IMR-90 (cell line): ENCODE measurements around the gene FCSK. TPM values are rescaled to one million over a fixed set of nuclear protein-coding genes. Genes with fewer than 3 reads are reported as not detected.
A peak's percentile ranks its signal among the peaks of the same experiment; 100 is the strongest.

ENCODE experiments used
- ATAC-seq: fragments of 200-7000 bp; cut with Tn5 transposase; 2 replicates; pipeline ENCODE4 v1.9.1; 2020; ENCODE audit warnings: low read depth, mild to moderate bottlenecking, moderate library complexity
- BruUV-seq: library from RNA; stranded (reverse); fragments of 400-500 nt; replicated peaks from 2 replicates; lab custom pipeline; 2021; lab: Mats Ljungman, UMichigan
- CTCF ChIA-PET: fragments of 300-600 bp; formaldehyde crosslinking; extraction: SDS; loops from one replicate; lab custom pipeline; 2021; ENCODE audit warnings: antibody characterized with exemption; lab: Yijun Ruan, JAX
- POLR2A ChIA-PET: fragments of 300-600 bp; sonication (Branson Sonifier 250); formaldehyde crosslinking; loops from one replicate; lab custom pipeline; 2022; ENCODE audit warnings: antibody characterized with exemption; ENCODE audit not compliant: unreplicated experiment; lab: Charles Lee
- DNase-seq: peaks from one replicate; pipeline ENCODE4 v3.0.0; 2013
- H2AFZ ChIP-seq: replicated peaks from 2 replicates; pipeline ENCODE3; 2013; ENCODE audit warnings: low read length, mild to moderate bottlenecking; ENCODE audit not compliant: poor library complexity
- H2AK5ac ChIP-seq: 2 replicates; pipeline ENCODE4 v1.6.1; 2013; ENCODE audit warnings: low read depth, low read length, inconsistent platforms
- H2AK9ac ChIP-seq: replicated peaks from 2 replicates; pipeline ENCODE3; 2013; ENCODE audit warnings: mild to moderate bottlenecking, low read depth, low read length, moderate library complexity; ENCODE audit not compliant: poor library complexity
- H2BK120ac ChIP-seq: 2 replicates; pipeline ENCODE4 v1.6.1; 2013; ENCODE audit warnings: low read depth, low read length, inconsistent platforms
- H2BK15ac ChIP-seq: 3 replicates; pipeline ENCODE4 v1.6.1; 2013; ENCODE audit warnings: low read depth, low read length, inconsistent platforms
- H2BK20ac ChIP-seq: 2 replicates; pipeline ENCODE4 v1.6.1; 2013; ENCODE audit warnings: low read depth, mild to moderate bottlenecking, inconsistent platforms, low read length, moderate library complexity
- H2BK5ac ChIP-seq: 2 replicates; pipeline ENCODE4 v1.6.1; 2013; ENCODE audit warnings: mild to moderate bottlenecking, low read depth, low read length, inconsistent platforms; ENCODE audit not compliant: poor library complexity, severe bottlenecking
- H3K14ac ChIP-seq: replicated peaks from 2 replicates; pipeline ENCODE4 v1.6.1; 2013; ENCODE audit warnings: low read depth, low read length, inconsistent platforms
- H3K18ac ChIP-seq: 2 replicates; pipeline ENCODE4 v1.6.1; 2013; ENCODE audit warnings: low read depth, low read length, control low read depth
- H3K23ac ChIP-seq: 2 replicates; pipeline ENCODE4 v1.6.1; 2013; ENCODE audit warnings: low read depth, low read length, inconsistent platforms
- H3K27ac ChIP-seq: 2 replicates; pipeline ENCODE4 v1.5.1; 2013; ENCODE audit warnings: mild to moderate bottlenecking, control low read depth, low read length; ENCODE audit not compliant: insufficient read depth
- H3K27me3 ChIP-seq: 2 replicates; pipeline ENCODE4 v1.6.1; 2013; ENCODE audit warnings: low read length; ENCODE audit not compliant: control insufficient read depth, insufficient read depth
- H3K36me3 ChIP-seq: 2 replicates; pipeline ENCODE4 v1.6.1; 2013; ENCODE audit warnings: low read length, mixed read lengths; ENCODE audit not compliant: control insufficient read depth, insufficient read depth
- H3K4ac ChIP-seq: 2 replicates; pipeline ENCODE4 v1.6.1; 2013; ENCODE audit warnings: low read depth, low read length, inconsistent platforms
- H3K4me1 ChIP-seq: 2 replicates; pipeline ENCODE4 v1.6.1; 2013; ENCODE audit warnings: low read length, mixed read lengths; ENCODE audit not compliant: control insufficient read depth, insufficient read depth
- H3K4me2 ChIP-seq: 2 replicates; pipeline ENCODE4 v1.6.1; 2013; ENCODE audit warnings: low read depth, mild to moderate bottlenecking, control low read depth, low read length, moderate library complexity
- H3K4me3 ChIP-seq: 2 replicates; pipeline ENCODE4 v1.5.1; 2013; ENCODE audit warnings: low read depth, mild to moderate bottlenecking, control low read depth, low read length, moderate library complexity; ENCODE audit not compliant: insufficient read depth
- H3K56ac ChIP-seq: 2 replicates; pipeline ENCODE4 v1.6.1; 2013; ENCODE audit warnings: low read length, inconsistent platforms; ENCODE audit not compliant: insufficient read depth; ENCODE audit errors: extremely low read depth
- H3K79me1 ChIP-seq, 2 experiments: 2 replicates each; pipeline ENCODE4 v1.6.1; 2013; ENCODE audit warnings: low read length in 2 of 2, inconsistent platforms in 1 of 2, low read depth in 1 of 2
- H3K9ac ChIP-seq: 2 replicates; pipeline ENCODE4 v1.6.1; 2013; ENCODE audit warnings: low read depth, low read length, control low read depth
- H3K9me1 ChIP-seq: 2 replicates; pipeline ENCODE4 v1.6.1; 2013; ENCODE audit warnings: low read length, inconsistent platforms; ENCODE audit not compliant: insufficient read depth
- H3K9me3 ChIP-seq: 2 replicates; pipeline ENCODE4 v1.6.1; 2013; ENCODE audit warnings: low read length; ENCODE audit not compliant: control insufficient read depth, insufficient read depth
- H4K20me1 ChIP-seq: 2 replicates; pipeline ENCODE4 v1.6.1; 2013; ENCODE audit warnings: low read length, inconsistent platforms; ENCODE audit not compliant: insufficient read depth
- H4K5ac ChIP-seq: 2 replicates; pipeline ENCODE4 v1.6.1; 2013; ENCODE audit warnings: mild to moderate bottlenecking, low read depth, low read length, control low read depth
- H4K8ac ChIP-seq, 2 experiments: 2 replicates each; pipeline ENCODE4 v1.6.1; 2013; ENCODE audit warnings: low read depth in 2 of 2, low read length in 2 of 2, control low read depth in 1 of 2, inconsistent platforms in 1 of 2
- H4K91ac ChIP-seq: 2 replicates; pipeline ENCODE4 v1.6.1; 2013; ENCODE audit warnings: low read depth, low read length, inconsistent platforms; ENCODE audit not compliant: insufficient read depth
- BHLHE40 ChIP-seq: fragments of 150-350 bp; IDR thresholded peaks from 2 replicates; pipeline ENCODE4 v1.6.1; 2016; ENCODE audit warnings: mild to moderate bottlenecking, low read depth, low read length
- MAFK ChIP-seq: IDR thresholded peaks from 2 replicates; pipeline ENCODE4 v1.6.1; 2012; ENCODE audit warnings: low read depth, low read length, improper control_type of control experiment
- MAZ ChIP-seq: IDR thresholded peaks from 2 replicates; pipeline ENCODE4 v1.6.1; 2012; ENCODE audit warnings: low read depth, mild to moderate bottlenecking, low read length, improper control_type of control experiment, moderate library complexity, borderline replicate concordance
- MXI1 ChIP-seq: IDR thresholded peaks from 2 replicates; pipeline ENCODE4 v1.6.1; 2012; ENCODE audit warnings: low read depth, mild to moderate bottlenecking, low read length, moderate library complexity, borderline replicate concordance
- NFE2L2 ChIP-seq: fragments of 150-350 bp; IDR thresholded peaks from 2 replicates; pipeline ENCODE4 v1.6.1; 2016; ENCODE audit warnings: low read depth, mild to moderate bottlenecking, low read length
- POLR2A ChIP-seq: IDR thresholded peaks from 2 replicates; pipeline ENCODE4 v1.6.1; 2012; ENCODE audit warnings: mild to moderate bottlenecking, low read depth, low read length
- RFX5 ChIP-seq: IDR thresholded peaks from 2 replicates; pipeline ENCODE4 v1.8.0; 2012; ENCODE audit warnings: low read depth, mild to moderate bottlenecking, low read length, moderate library complexity
- SMC3 ChIP-seq: fragments of 150-350 bp; IDR thresholded peaks from 2 replicates; pipeline ENCODE4 v1.6.1; 2016; ENCODE audit warnings: low read depth, mild to moderate bottlenecking, antibody characterized with exemption, low read length, moderate library complexity
- WGBS, 2 experiments: methylation state at CpG; one replicate each; pipeline versions ENCODE4 v1.1.5 to v1.1.7; 2013; ENCODE audit warnings: missing lambda C conversion rate in 2 of 2; ENCODE audit not compliant: insufficient read length in 1 of 2; ENCODE audit errors: extremely low coverage in 2 of 2; 5-methylcytosine and 5-hydroxymethylcytosine counted together
- dilution Hi-C: fragments of 300-500 bp; cut with HindIII; formaldehyde crosslinking; loops from one replicate; pipeline ENCODE4 v1.14.3; 2018; ENCODE audit warnings: low sequenced_read_pairs; ENCODE audit not compliant: unreplicated experiment
- in situ Hi-C: fragments of 300-500 bp; cut with MboI; formaldehyde crosslinking; loops from 3 replicates; pipeline ENCODE4 v1.14.3; 2019; ENCODE audit warnings: low sequenced_read_pairs, inconsistent platforms, mixed read lengths
- intact Hi-C: fragments of 100-400 bp; cut with micrococcal nuclease; formaldehyde crosslinking; loops from 2 replicates; pipeline ENCODE4 v1.10.0; 2022
- polyA plus RNA-seq, 3 experiments: library from polyadenylated mRNA; depleted of rRNA; stranded (reverse); fragments of >200 nt; gene quantifications; 2 replicates each; pipeline ENCODE4 v1.2.3, GENCODE V29; 2012; ENCODE audit warnings: low replicate concordance in 1 of 3
- total RNA-seq: library from RNA; depleted of rRNA; stranded (reverse); fragments of >200 nt; gene quantifications from 2 replicates; pipeline ENCODE4 v1.2.3, GENCODE V29; 2012
- TF ChIP-seq, protein P1 (sequence below): conservative IDR thresholded peaks from 2 replicates; pipeline ENCODE4 v1.5.1; 2012; ENCODE audit warnings: mild to moderate bottlenecking, low read depth, low read length, improper control_type of control experiment

FCSK gene
- total and polyA plus RNA-seq, 2 of the 4 experiments (the other 2 are of a cell fraction), result 6.1 to 7.2 TPM

DNA sequence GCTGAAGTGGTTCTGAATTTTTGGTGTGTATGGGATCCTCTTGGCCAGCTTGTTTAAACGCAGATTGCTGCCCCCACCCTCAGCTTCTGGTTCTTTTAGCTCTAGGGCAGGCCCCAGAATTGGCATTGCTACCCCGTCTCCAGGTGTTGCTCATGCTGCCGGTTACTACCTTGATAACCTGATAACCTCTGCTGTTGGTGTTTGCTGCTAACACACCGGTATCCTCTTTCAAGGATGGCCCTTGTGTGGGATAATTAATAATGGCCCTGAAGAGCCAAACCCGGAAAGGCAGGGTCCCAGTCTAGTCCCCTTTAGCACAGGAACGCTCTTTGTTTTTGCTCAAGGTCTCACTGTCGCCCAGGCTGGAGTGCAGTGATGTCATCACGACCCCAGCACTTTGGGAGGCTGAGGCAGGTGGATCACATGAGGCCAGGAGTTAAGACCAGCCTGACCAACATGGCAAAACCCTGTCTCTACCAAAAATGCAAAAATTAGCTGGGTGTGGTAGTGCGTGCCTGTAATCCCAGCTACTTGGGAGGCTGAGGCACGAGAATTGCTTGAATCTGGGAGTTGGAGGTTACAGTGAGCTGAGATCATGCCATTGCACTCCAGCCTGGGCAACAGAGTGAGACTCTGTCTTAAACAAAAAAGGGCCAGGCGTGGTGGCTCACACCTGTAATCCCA lies 14.2 kb upstream of the FCSK start:
- no TSS peak for BruUV-seq
- Histone ChIP-seq H3K27me3 (no peaks in the 10 kb centered on the region), H2BK120ac (no peak overlapping the region), H4K5ac (peak overlapping the region; percentile 89), H2BK5ac (no peak overlapping the region), H3K14ac (peak overlapping the region; percentile 83; the same call in 1 of the 2 replicates), H2BK15ac (0 out of 3 replicates have a peak overlapping the region, but pooled peaks have one; percentile 11), H3K4ac (peak overlapping the region; percentile 83), H4K91ac (no peak overlapping the region), H3K9ac (0 out of 2 replicates have a peak overlapping the region, but pooled peaks have one; percentile 43), H2AK9ac (peak overlapping the region; percentile 88), H2BK20ac (no peak overlapping the region), H3K27ac (no peak overlapping the region), H3K79me1 (peaks cover 3 to 33% of the 10 kb centered on the region in 2 experiments; a peak in 3 of 4 replicates), H3K23ac (peak overlapping the region; percentile 23; the same call in 1 of the 2 replicates), H3K56ac (no peak overlapping the region), H3K4me3 (no peak overlapping the region), H2AFZ (peak overlapping the region; percentile 19), H3K36me3 (no peaks in the 10 kb centered on the region), H3K9me3 (no peaks in the 10 kb centered on the region), H3K4me1 (peaks cover 8% of the 10 kb centered on the region), H2AK5ac (peak overlapping the region; percentile 76; the same call in 1 of the 2 replicates), H3K4me2 (peak overlapping the region; percentile 59; the same call in 1 of the 2 replicates), H4K20me1 (peaks cover 25% of the 10 kb centered on the region), H3K18ac (no peak overlapping the region), H3K9me1 (peaks cover 9% of the 10 kb centered on the region), H4K8ac (peak overlapping the region; percentile 79 to 97)
- POLR2A ChIA-PET, result no interaction called here
- intact Hi-C loops, result no loop called here
- in situ Hi-C loops, result no loop called here
- CTCF ChIA-PET, result no interaction called here
- no peak for TF ChIP-seq MAZ
- no peak for TF ChIP-seq POLR2A
- TF ChIP-seq NFE2L2, result no peak
- TF ChIP-seq MXI1, result no peak
- no peak for TF ChIP-seq RFX5
- TF ChIP-seq, protein P1, sequence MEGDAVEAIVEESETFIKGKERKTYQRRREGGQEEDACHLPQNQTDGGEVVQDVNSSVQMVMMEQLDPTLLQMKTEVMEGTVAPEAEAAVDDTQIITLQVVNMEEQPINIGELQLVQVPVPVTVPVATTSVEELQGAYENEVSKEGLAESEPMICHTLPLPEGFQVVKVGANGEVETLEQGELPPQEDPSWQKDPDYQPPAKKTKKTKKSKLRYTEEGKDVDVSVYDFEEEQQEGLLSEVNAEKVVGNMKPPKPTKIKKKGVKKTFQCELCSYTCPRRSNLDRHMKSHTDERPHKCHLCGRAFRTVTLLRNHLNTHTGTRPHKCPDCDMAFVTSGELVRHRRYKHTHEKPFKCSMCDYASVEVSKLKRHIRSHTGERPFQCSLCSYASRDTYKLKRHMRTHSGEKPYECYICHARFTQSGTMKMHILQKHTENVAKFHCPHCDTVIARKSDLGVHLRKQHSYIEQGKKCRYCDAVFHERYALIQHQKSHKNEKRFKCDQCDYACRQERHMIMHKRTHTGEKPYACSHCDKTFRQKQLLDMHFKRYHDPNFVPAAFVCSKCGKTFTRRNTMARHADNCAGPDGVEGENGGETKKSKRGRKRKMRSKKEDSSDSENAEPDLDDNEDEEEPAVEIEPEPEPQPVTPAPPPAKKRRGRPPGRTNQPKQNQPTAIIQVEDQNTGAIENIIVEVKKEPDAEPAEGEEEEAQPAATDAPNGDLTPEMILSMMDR, result no peak
- no peak for TF ChIP-seq BHLHE40
- no peak for TF ChIP-seq SMC3
- TF ChIP-seq MAFK, result no peak
- DNase-seq (no peak), ATAC-seq (no peak)
- dilution Hi-C loops, result no loop called here
- WGBS, 2 experiments, result 60% methylated on average over 2 of the region's 11 CpGs; no CpG with 5 or more reads in 1 of the 2 experiments
